GM21423 (cell line): ENCODE results near the gene MEST.
"Not testable (repeated sequence)": the region's sequence is repeated elsewhere in the genome, so short reads cannot be mapped to it uniquely, and the experiment has no call there.

ENCODE experiments used
- ATAC-seq: cut with Tn5 transposase; IDR thresholded peaks from one replicate; pipeline ENCODE4 v1.9.1; 2021; ENCODE audit warnings: mild to moderate bottlenecking, moderate library complexity; ENCODE audit not compliant: unreplicated experiment

MEST gene

DNA sequence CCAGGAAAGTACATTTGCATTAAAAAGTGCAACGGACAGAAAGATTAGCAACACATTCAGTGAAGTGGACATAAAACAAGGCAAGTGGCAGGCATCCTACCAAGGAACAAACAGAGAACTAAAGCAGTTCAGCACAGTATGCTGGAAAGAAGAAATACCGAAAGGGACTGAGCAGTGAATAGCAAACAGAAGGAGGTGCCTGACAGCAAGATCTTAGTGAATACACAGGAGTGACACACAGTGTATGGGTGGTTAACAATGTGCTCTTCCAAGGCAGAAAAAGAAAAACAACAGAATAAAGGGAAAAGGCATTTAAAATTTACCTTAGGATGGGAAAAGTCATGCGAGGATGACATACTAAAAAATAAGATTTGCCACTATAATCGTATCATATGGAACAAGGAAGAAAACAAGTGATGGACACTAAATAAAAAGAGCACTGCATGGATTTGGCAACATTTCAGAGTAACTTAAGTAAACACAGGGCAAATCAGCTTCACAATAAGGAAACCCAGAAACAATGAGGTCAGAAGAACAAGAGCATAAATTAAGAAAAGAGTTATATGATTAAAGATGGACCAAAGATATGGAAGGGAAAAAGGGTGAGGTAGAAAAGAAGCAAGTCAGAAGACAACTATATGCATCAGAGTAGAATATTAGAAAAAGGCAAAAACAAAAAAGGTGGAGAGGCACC is 29.5 kb downstream of the MEST start:
- no peak for ATAC-seq

GRCh38 chr7:130523519-130524125 is 31.7 kb downstream of the MEST start:
- not testable (repeated sequence) for ATAC-seq

- no peak for ATAC-seq
These were observed 32.7 kb downstream of the MEST start for GRCh38 chr7:130524628-130525027.

- ATAC-seq, result not testable (repeated sequence)
These were observed 36.0 kb downstream of the MEST start for GRCh38 chr7:130527752-130528355.

- ATAC-seq, result no peak
These were observed 37.5 kb downstream of the MEST start for GRCh38 chr7:130529417-130529816.

- not testable (repeated sequence) for ATAC-seq
These were observed 46.0 kb downstream of the MEST start for GRCh38 chr7:130537894-130538293.

GRCh38 chr7:130541287-130541686 is 49.4 kb downstream of the MEST start:
- ATAC-seq, result not testable (repeated sequence)

DNA sequence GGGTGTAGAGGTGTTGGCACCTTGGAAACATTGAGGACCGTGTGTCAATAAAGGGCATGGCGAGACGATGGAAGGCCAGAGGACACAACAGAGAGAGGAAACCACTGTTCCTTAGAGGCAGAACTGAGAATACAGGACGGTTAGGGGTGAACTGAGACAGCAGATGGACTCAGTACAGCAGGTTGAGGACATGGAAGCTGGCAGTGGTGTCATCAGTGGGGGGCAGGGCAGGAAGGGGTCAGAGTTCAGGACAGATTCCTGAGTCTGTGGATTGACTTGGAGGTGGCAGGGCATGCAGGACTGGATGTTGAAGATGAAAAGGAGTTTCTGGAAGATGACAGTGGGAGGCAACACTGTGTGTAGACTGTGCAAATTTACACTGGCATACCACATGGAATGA is 50.4 kb downstream of the MEST start:
- not testable (repeated sequence) for ATAC-seq

DNA sequence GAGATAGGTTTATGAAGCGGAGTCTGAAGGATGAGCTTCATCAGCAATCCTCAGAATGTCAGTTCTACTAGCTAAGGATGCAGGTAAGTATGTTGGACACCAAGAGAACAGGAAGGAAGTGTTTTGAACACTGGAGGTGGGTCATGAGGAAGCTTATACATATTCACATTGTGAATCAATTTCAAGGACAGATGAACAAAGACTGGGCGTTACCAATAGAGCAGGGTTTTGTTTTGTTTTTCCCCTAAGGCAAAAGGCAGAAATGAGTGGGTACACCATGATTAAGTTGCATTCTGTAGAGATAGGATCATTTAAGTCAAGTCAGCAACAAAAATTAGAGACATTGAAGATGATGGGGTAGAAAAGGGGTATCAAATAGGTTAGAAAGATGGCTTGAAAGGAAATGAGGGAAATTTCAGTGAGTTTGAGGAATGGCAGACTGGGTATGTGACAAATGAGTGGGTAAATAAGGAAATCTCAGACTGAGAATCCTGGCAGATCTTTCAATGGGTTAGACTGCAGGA is 51.7 kb downstream of the MEST start:
- no peak for ATAC-seq

- ATAC-seq, result no peak
These were observed 52.5 kb downstream of the MEST start for GRCh38 chr7:130544356-130544755.

DNA sequence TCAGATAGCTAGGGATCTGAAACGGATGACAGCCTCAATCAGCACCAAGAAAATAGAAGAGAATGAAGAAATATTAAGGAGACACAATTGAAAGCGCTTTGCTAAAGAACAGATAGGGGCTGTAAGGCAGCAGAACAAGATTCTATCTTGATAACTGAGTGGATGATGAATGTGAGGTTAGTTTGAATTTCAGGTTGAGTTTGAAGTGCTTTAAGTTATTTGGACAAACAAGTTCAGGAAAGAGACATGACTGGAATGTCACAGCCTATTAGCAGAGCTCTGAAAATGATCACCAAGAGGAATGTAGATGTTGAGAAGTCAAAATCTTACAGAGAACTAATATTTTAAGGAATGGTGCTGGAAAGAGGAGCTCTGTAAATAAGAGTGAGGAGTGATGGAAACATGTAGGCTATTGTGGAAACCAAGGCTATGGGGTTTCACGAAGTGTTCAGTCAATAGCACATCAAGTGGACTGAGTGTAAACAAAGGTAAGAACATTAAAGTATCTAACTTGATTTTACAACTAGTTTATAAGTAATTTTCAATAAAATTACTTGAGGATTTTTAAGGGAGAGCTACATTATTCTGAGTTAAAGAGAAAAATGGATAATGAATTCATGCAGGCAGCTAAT is 61.6 kb downstream of the MEST start:
- no peak for ATAC-seq

- ATAC-seq, result no peak
These were observed 62.6 kb downstream of the MEST start for GRCh38 chr7:130554481-130554880.
